C4-2B (cell line): ENCODE measurements around the gene CACNB2.

Source experiments
- ZFX ChIP-seq: fragments of 450-650 bp; IDR thresholded peaks from 2 replicates; pipeline ENCODE4 v1.6.1; 2017
- TF ChIP-seq, protein P1 (sequence below): fragments of 450-650 bp; conservative IDR thresholded peaks from 2 replicates; pipeline ENCODE4 v1.5.1; 2017; ENCODE audit warnings: mild to moderate bottlenecking

DNA sequence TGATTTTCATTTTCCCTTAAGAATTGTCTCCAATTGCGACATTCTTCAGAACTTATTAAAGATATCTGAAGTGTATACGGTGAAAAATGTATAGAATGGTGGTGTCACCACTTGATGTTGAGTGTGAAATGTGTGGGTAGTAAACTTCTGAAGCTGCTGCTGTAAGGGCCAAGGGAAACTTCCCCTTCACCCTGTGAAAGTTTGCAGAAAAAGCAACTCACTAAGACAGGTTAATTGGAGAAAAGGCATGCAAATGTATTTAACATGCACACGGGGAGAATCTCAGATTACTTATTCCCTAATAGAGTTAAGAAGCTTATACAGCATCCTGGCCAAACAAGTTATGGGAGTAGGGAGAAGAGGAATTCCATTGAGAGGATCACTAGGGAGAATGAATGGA lies 338.1 kb downstream of the CACNB2 start:
- TF ChIP-seq, protein P1, sequence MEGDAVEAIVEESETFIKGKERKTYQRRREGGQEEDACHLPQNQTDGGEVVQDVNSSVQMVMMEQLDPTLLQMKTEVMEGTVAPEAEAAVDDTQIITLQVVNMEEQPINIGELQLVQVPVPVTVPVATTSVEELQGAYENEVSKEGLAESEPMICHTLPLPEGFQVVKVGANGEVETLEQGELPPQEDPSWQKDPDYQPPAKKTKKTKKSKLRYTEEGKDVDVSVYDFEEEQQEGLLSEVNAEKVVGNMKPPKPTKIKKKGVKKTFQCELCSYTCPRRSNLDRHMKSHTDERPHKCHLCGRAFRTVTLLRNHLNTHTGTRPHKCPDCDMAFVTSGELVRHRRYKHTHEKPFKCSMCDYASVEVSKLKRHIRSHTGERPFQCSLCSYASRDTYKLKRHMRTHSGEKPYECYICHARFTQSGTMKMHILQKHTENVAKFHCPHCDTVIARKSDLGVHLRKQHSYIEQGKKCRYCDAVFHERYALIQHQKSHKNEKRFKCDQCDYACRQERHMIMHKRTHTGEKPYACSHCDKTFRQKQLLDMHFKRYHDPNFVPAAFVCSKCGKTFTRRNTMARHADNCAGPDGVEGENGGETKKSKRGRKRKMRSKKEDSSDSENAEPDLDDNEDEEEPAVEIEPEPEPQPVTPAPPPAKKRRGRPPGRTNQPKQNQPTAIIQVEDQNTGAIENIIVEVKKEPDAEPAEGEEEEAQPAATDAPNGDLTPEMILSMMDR: no peak
- no peak for TF ChIP-seq ZFX
